Neural progenitor cell (in vitro differentiated cells): ENCODE measurements around the gene PPP6R1.
"Not testable (repeated sequence)": the region's sequence is repeated elsewhere in the genome, so short reads cannot be mapped to it uniquely, and the experiment has no call there.

Source experiments
- EZH2 ChIP-seq: fragments of 200-600 bp; sonication (generic); IDR thresholded peaks from 2 replicates; pipeline ENCODE4 v1.6.1; 2017; ENCODE audit warnings: antibody characterized with exemption, mild to moderate bottlenecking, moderate library complexity
- EZH2phosphoT487 ChIP-seq: fragments of 200-600 bp; sonication (generic); IDR thresholded peaks from 2 replicates; pipeline ENCODE4 v1.6.1; 2017; ENCODE audit warnings: antibody characterized with exemption
- TF ChIP-seq, protein P1 (sequence below): fragments of 200-600 bp; sonication (generic); IDR thresholded peaks from 2 replicates; pipeline ENCODE4 v1.5.1; 2017; ENCODE audit warnings: antibody characterized with exemption, mild to moderate bottlenecking

DNA sequence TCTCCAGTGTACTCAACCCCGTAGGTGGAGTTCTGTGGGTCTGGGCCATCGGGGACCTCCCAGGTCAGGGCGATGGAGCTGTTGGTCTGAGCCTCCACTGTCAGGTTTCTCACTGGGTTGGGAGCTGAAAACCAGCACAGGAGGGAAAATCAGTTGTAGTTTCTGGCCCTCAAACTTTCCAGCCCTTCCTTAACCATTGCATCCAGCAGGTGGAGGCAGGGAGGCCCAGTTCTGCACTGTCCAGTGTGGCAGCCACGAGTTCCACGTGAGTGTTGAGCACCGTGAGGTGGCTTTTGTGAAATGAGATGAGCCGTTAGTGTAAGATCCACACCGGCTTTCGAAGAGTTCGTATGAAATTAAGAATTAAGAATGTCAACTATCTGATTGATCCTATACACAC, 56.6 kb downstream of the PPP6R1 start:
- TF ChIP-seq, protein P1, sequence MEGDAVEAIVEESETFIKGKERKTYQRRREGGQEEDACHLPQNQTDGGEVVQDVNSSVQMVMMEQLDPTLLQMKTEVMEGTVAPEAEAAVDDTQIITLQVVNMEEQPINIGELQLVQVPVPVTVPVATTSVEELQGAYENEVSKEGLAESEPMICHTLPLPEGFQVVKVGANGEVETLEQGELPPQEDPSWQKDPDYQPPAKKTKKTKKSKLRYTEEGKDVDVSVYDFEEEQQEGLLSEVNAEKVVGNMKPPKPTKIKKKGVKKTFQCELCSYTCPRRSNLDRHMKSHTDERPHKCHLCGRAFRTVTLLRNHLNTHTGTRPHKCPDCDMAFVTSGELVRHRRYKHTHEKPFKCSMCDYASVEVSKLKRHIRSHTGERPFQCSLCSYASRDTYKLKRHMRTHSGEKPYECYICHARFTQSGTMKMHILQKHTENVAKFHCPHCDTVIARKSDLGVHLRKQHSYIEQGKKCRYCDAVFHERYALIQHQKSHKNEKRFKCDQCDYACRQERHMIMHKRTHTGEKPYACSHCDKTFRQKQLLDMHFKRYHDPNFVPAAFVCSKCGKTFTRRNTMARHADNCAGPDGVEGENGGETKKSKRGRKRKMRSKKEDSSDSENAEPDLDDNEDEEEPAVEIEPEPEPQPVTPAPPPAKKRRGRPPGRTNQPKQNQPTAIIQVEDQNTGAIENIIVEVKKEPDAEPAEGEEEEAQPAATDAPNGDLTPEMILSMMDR: peak; percentile 35
- TF ChIP-seq EZH2phosphoT487, EZH2: not testable (repeated sequence)
